HG02642 (cell line): ENCODE results near the gene KIFBP.
"Not testable (repeated sequence)": the region's sequence is repeated elsewhere in the genome, so short reads cannot be mapped to it uniquely, and the experiment has no call there.

ENCODE experiments used
- ATAC-seq: cut with Tn5 transposase; IDR thresholded peaks from one replicate; pipeline ENCODE4 v1.9.1; 2021; ENCODE audit warnings: mild to moderate bottlenecking; ENCODE audit not compliant: unreplicated experiment, poor library complexity

The KIFBP gene

GRCh38 chr10:68997211-68997610 lies 8.6 kb downstream of the KIFBP start:
- peak; percentile 34 for ATAC-seq

- ATAC-seq, result no peak
These were observed 16.2 kb downstream of the KIFBP start for GRCh38 chr10:69004821-69005220.

- ATAC-seq, result no peak
These were observed 17.3 kb downstream of the KIFBP start for GRCh38 chr10:69005704-69006485.

- no peak for ATAC-seq
These were observed 18.7 kb downstream of the KIFBP start for GRCh38 chr10:69007260-69007659.

GRCh38 chr10:69009360-69009759 lies 20.8 kb downstream of the KIFBP start:
- ATAC-seq, result no peak

GRCh38 chr10:69010151-69010640 lies 21.6 kb downstream of the KIFBP start:
- ATAC-seq, result no peak

GRCh38 chr10:69012778-69013177 lies 24.2 kb downstream of the KIFBP start:
- not testable (repeated sequence) for ATAC-seq

GRCh38 chr10:69014171-69014570 lies 25.6 kb downstream of the KIFBP start:
- no peak for ATAC-seq

GRCh38 chr10:69018613-69019012 lies 30.0 kb downstream of the KIFBP start:
- ATAC-seq, result no peak

GRCh38 chr10:69022611-69023010 lies 34.0 kb downstream of the KIFBP start:
- no peak for ATAC-seq

GRCh38 chr10:69025370-69025896 lies 36.8 kb downstream of the KIFBP start:
- ATAC-seq, result no peak

GRCh38 chr10:69033256-69033655 lies 44.7 kb downstream of the KIFBP start:
- no peak for ATAC-seq

GRCh38 chr10:69037489-69037888 lies 48.9 kb downstream of the KIFBP start:
- no peak for ATAC-seq

- not testable (repeated sequence) for ATAC-seq
These were observed 52.3 kb downstream of the KIFBP start for GRCh38 chr10:69040904-69041303.

- no peak for ATAC-seq
These were observed 53.8 kb downstream of the KIFBP start for GRCh38 chr10:69042417-69042816.

- no peak for ATAC-seq
These were observed 54.2 kb downstream of the KIFBP start for GRCh38 chr10:69042838-69043237.

- peak; percentile 48 for ATAC-seq
These were observed 55.4 kb downstream of the KIFBP start for GRCh38 chr10:69043931-69044531.

GRCh38 chr10:69044546-69044945 lies 55.9 kb downstream of the KIFBP start:
- ATAC-seq, result no peak

- peak; percentile 60 for ATAC-seq
These were observed 57.1 kb downstream of the KIFBP start for GRCh38 chr10:69045441-69046300.

- no peak for ATAC-seq
These were observed 58.7 kb downstream of the KIFBP start for GRCh38 chr10:69047111-69047832.
